Measurements from ENCODE around the gene TMEM51.

The TMEM51 gene

GRCh38 chr1:15206418-15207030 lies 53.0 kb downstream of the TMEM51 start:
- H3K27ac ChIP-seq (ENCODE audit: low read depth, low read length), result no peak overlapping the region
- H4K20me1 ChIP-seq (ENCODE audit: low read depth, low read length), result no peaks in the 10 kb centered on the region
- H3K79me2 ChIP-seq (ENCODE audit: insufficient read depth, low read length), result no peaks in the 10 kb centered on the region
- no peaks in the 10 kb centered on the region for H3K9me3 ChIP-seq (ENCODE audit: insufficient read depth, low read length)
- no peak overlapping the region for H3K9ac ChIP-seq (ENCODE audit: low read length)
- no peaks in the 10 kb centered on the region for H3F3A ChIP-seq (ENCODE audit: insufficient read depth)
- no peak overlapping the region for H3K4me2 ChIP-seq (ENCODE audit: low read depth, low read length, poor library complexity, severe bottlenecking)
- H3K4me3 ChIP-seq (ENCODE audit: insufficient read depth, low read length, poor library complexity, severe bottlenecking), result no peak overlapping the region
- H3K36me3 ChIP-seq (ENCODE audit: low read length), result no peaks in the 10 kb centered on the region
- H3K9me2 ChIP-seq (replicated peaks; ENCODE audit: insufficient read depth, low read length), result no peaks in the 10 kb centered on the region
- no peaks in the 10 kb centered on the region for H3K27me3 ChIP-seq (ENCODE audit: low read length)
- TF ChIP-seq CTCF (IDR thresholded peaks at IDR 0.05; ENCODE audit: insufficient read depth, low read length, poor library complexity, severe bottlenecking), result no peak
- TF ChIP-seq EZH2phosphoT487 (conservative IDR thresholded peaks at IDR 0.05; ENCODE audit: low read length), result no peak
- no peak overlapping the region for H2AFZ ChIP-seq (ENCODE audit: low read depth, low read length, severe bottlenecking)

GRCh38 chr1:15207031-15207828 lies 53.7 kb downstream of the TMEM51 start:
- H3K9me2 ChIP-seq (replicated peaks; ENCODE audit: insufficient read depth, low read length), result no peaks in the 10 kb centered on the region
- H3K4me3 ChIP-seq (ENCODE audit: insufficient read depth, low read length, poor library complexity, severe bottlenecking), result no peak overlapping the region
- no peak overlapping the region for H3K4me2 ChIP-seq (ENCODE audit: low read depth, low read length, poor library complexity, severe bottlenecking)
- H4K20me1 ChIP-seq (ENCODE audit: low read depth, low read length), result no peaks in the 10 kb centered on the region
- no peak for TF ChIP-seq EZH2phosphoT487 (conservative IDR thresholded peaks at IDR 0.05; ENCODE audit: low read length)
- no peak for TF ChIP-seq CTCF (IDR thresholded peaks at IDR 0.05; ENCODE audit: insufficient read depth, low read length, poor library complexity, severe bottlenecking)
- no peaks in the 10 kb centered on the region for H3K9me3 ChIP-seq (ENCODE audit: insufficient read depth, low read length)
- no peak overlapping the region for H3K9ac ChIP-seq (ENCODE audit: low read length)
- H3K36me3 ChIP-seq (ENCODE audit: low read length), result no peaks in the 10 kb centered on the region
- no peak overlapping the region for H2AFZ ChIP-seq (ENCODE audit: low read depth, low read length, severe bottlenecking)
- no peaks in the 10 kb centered on the region for H3K27me3 ChIP-seq (ENCODE audit: low read length)
- H3K79me2 ChIP-seq (ENCODE audit: insufficient read depth, low read length), result no peaks in the 10 kb centered on the region
- H3K27ac ChIP-seq (ENCODE audit: low read depth, low read length), result no peak overlapping the region
- no peaks in the 10 kb centered on the region for H3F3A ChIP-seq (ENCODE audit: insufficient read depth)

- Histone ChIP-seq H3K4me2 (ENCODE audit: low read depth, low read length, poor library complexity, severe bottlenecking) (no peak overlapping the region), H3K9me3 (ENCODE audit: insufficient read depth, low read length) (no peaks in the 10 kb centered on the region), H3F3A (ENCODE audit: insufficient read depth) (no peaks in the 10 kb centered on the region), H3K27me3 (ENCODE audit: low read length) (no peaks in the 10 kb centered on the region), H4K20me1 (ENCODE audit: low read depth, low read length) (no peaks in the 10 kb centered on the region), H3K27ac (ENCODE audit: low read depth, low read length) (no peak overlapping the region), H3K4me3 (ENCODE audit: insufficient read depth, low read length, poor library complexity, severe bottlenecking) (no peak overlapping the region), H3K36me3 (ENCODE audit: low read length) (no peaks in the 10 kb centered on the region), H3K79me2 (ENCODE audit: insufficient read depth, low read length) (no peaks in the 10 kb centered on the region), H2AFZ (ENCODE audit: low read depth, low read length, severe bottlenecking) (no peak overlapping the region), H3K9ac (ENCODE audit: low read length) (no peak overlapping the region), H3K9me2 (replicated peaks; ENCODE audit: insufficient read depth, low read length) (no peaks in the 10 kb centered on the region)
- TF ChIP-seq CTCF (IDR thresholded peaks at IDR 0.05; ENCODE audit: insufficient read depth, low read length, poor library complexity, severe bottlenecking) (no peak), EZH2phosphoT487 (conservative IDR thresholded peaks at IDR 0.05; ENCODE audit: low read length) (no peak)
These were observed 54.4 kb downstream of the TMEM51 start for GRCh38 chr1:15207829-15208429.
